Measurements from ENCODE around the gene TBPL2.

- no peak for TF ChIP-seq CTCF (IDR thresholded peaks at IDR 0.05; ENCODE audit: low read depth, low read length, poor library complexity, severe bottlenecking)
- no peak for TF ChIP-seq EZH2phosphoT487 (IDR thresholded peaks at IDR 0.05; ENCODE audit: borderline replicate concordance, low read length)
Measured at GRCh38 chr14:55399183-55399582, 41.2 kb downstream of the TBPL2 start.
